ENCODE results near the gene ANO1.
"Not testable (repeated sequence)": the region's sequence is repeated elsewhere in the genome, so short reads cannot be mapped to it uniquely, and the experiment has no call there.

The ANO1 gene

DNA sequence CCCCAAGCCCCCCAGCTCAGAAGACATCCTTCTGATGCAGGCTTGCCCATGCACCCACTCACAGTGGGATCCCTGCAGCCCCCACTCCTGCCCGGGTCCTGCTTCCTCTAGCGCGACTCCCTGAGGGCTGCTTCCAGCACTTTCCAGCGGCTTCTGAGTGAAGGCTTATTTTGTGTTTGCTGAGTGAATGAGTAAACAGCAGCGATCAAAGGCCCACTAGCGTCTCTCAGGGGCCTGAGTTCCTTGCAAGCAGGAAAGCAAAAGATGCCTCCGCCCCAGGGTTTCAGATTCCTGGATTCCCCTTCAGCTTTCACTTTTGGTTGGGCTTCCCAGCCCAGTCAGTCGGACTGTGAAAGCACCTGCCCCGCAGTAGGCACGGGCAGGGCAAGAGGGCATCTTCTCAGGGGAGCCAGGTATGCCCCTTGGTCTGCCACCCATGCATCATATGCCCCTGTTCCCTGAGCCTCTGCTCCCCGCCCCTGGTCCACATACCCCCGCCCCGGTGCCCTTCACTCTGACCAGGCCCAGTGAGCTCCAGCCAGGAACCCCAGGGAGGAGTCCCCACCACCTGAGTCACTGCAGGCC, 134.2 kb downstream of the ANO1 start:
- Histone ChIP-seq H3K9me2 (replicated peaks; ENCODE audit: insufficient read depth, low read length) (no peaks in the 10 kb centered on the region), H3K9me3 (ENCODE audit: insufficient read depth, low read length) (no peaks in the 10 kb centered on the region), H3K4me2 (ENCODE audit: low read depth, low read length, poor library complexity, severe bottlenecking) (no peak overlapping the region), H3K27me3 (ENCODE audit: low read length) (no peaks in the 10 kb centered on the region), H3K36me3 (ENCODE audit: low read length) (no peaks in the 10 kb centered on the region), H4K20me1 (ENCODE audit: low read depth, low read length) (no peaks in the 10 kb centered on the region; the same call in 1 of the 2 replicates), H3K4me3 (ENCODE audit: insufficient read depth, low read length, poor library complexity, severe bottlenecking) (no peak overlapping the region), H3F3A (ENCODE audit: insufficient read depth) (no peaks in the 10 kb centered on the region; the same call in 1 of the 2 replicates), H3K79me2 (ENCODE audit: insufficient read depth, low read length) (no peaks in the 10 kb centered on the region), H3K9ac (ENCODE audit: low read length) (no peak overlapping the region), H2AFZ (ENCODE audit: low read depth, low read length, severe bottlenecking) (no peak overlapping the region), H3K27ac (ENCODE audit: low read depth, low read length) (no peak overlapping the region)
- TF ChIP-seq EZH2phosphoT487 (conservative IDR thresholded peaks at IDR 0.05; ENCODE audit: low read length): no peak
- TF ChIP-seq, protein P1, sequence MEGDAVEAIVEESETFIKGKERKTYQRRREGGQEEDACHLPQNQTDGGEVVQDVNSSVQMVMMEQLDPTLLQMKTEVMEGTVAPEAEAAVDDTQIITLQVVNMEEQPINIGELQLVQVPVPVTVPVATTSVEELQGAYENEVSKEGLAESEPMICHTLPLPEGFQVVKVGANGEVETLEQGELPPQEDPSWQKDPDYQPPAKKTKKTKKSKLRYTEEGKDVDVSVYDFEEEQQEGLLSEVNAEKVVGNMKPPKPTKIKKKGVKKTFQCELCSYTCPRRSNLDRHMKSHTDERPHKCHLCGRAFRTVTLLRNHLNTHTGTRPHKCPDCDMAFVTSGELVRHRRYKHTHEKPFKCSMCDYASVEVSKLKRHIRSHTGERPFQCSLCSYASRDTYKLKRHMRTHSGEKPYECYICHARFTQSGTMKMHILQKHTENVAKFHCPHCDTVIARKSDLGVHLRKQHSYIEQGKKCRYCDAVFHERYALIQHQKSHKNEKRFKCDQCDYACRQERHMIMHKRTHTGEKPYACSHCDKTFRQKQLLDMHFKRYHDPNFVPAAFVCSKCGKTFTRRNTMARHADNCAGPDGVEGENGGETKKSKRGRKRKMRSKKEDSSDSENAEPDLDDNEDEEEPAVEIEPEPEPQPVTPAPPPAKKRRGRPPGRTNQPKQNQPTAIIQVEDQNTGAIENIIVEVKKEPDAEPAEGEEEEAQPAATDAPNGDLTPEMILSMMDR (IDR thresholded peaks at IDR 0.05; ENCODE audit: insufficient read depth, low read length, poor library complexity, severe bottlenecking): no peak

DNA sequence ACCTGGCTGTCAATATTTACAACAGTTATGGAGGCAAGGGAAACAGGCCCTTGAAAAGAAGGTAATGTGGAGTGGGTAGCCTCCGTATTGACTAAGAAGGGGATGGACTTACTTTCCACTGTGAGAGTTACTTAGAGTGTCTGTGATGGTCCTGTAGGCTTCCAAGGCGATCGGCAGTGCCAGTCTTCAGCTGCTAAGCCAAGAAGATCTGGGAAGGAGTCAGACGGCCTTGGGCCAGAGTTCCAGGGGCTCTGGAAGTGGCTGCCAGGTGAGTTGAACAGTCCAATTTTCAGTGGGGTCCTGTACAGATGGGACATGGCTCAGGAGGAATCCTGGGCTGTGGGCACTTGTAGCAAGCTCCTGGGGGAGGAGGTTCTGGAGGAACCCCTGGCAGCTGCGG, 139.3 kb downstream of the ANO1 start:
- H3K9me2 ChIP-seq (replicated peaks; ENCODE audit: insufficient read depth, low read length); H3K9me3 ChIP-seq (ENCODE audit: insufficient read depth, low read length); H3K9ac ChIP-seq (ENCODE audit: low read length); H3K27ac ChIP-seq (ENCODE audit: low read depth, low read length); H3K27me3 ChIP-seq (ENCODE audit: low read length); H4K20me1 ChIP-seq (ENCODE audit: low read depth, low read length); H2AFZ ChIP-seq (ENCODE audit: low read depth, low read length, severe bottlenecking); H3K4me2 ChIP-seq (ENCODE audit: low read depth, low read length, poor library complexity, severe bottlenecking); H3K79me2 ChIP-seq (ENCODE audit: insufficient read depth, low read length); H3K36me3 ChIP-seq (ENCODE audit: low read length); H3K4me3 ChIP-seq (ENCODE audit: insufficient read depth, low read length, poor library complexity, severe bottlenecking); H3F3A ChIP-seq (ENCODE audit: insufficient read depth): not testable (repeated sequence)

DNA sequence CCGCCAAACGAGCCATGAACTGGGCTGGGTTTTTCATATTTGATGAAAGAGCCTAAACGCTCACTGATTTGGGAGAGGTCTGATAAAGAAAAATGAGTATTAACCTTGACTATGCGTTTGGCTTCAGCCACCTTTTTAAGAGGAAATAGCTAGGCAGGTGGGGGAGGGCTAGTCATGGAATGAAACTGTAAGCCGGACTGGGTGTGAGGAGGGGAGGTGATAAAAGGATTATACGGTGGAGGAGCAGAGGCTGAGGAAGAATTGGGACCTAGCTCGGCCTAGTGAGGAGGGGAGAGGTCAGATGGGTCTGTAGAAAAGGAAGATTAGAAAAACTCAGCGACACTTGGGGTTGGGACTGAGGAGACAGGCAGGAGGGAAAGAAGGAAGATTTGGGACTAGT, 140.0 kb downstream of the ANO1 start:
- not testable (repeated sequence) for H3K36me3 ChIP-seq (ENCODE audit: low read length); H3K79me2 ChIP-seq (ENCODE audit: insufficient read depth, low read length); H3F3A ChIP-seq (ENCODE audit: insufficient read depth); H3K9ac ChIP-seq (ENCODE audit: low read length); H3K27me3 ChIP-seq (ENCODE audit: low read length); H2AFZ ChIP-seq (ENCODE audit: low read depth, low read length, severe bottlenecking); H3K4me3 ChIP-seq (ENCODE audit: insufficient read depth, low read length, poor library complexity, severe bottlenecking); H3K9me3 ChIP-seq (ENCODE audit: insufficient read depth, low read length); H3K9me2 ChIP-seq (replicated peaks; ENCODE audit: insufficient read depth, low read length); H3K27ac ChIP-seq (ENCODE audit: low read depth, low read length); H4K20me1 ChIP-seq (ENCODE audit: low read depth, low read length); H3K4me2 ChIP-seq (ENCODE audit: low read depth, low read length, poor library complexity, severe bottlenecking)

DNA sequence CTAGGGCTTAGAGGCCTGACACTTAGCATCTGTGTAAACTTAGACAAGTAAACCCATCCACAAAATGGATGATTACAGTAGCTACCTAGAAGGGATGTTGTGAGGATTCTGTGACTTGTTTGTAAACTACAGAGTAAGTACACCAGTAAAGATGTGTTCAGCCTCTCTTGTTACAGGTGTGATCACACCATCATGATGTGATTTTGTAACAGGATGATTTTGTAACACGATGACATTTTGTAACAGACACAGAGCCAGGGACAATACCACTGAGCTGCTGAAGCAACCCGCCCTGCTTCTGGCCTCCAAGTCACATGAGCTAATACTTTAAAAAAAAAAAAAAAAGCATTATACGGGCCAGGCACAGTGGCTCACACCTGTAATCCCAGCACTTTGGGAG, 142.0 kb downstream of the ANO1 start:
- H3K36me3 ChIP-seq (ENCODE audit: low read length): no peaks in the 10 kb centered on the region
- no peaks in the 10 kb centered on the region for H3K9me3 ChIP-seq (ENCODE audit: insufficient read depth, low read length)
- no peaks in the 10 kb centered on the region for H3K79me2 ChIP-seq (ENCODE audit: insufficient read depth, low read length)
- no peaks in the 10 kb centered on the region for H3K27me3 ChIP-seq (ENCODE audit: low read length)
- H3K9ac ChIP-seq (ENCODE audit: low read length): no peak overlapping the region
- no peaks in the 10 kb centered on the region for H3K9me2 ChIP-seq (replicated peaks; ENCODE audit: insufficient read depth, low read length)
- no peak overlapping the region for H3K4me3 ChIP-seq (ENCODE audit: insufficient read depth, low read length, poor library complexity, severe bottlenecking)
- no peak overlapping the region for H3K27ac ChIP-seq (ENCODE audit: low read depth, low read length)
- no peaks in the 10 kb centered on the region for H4K20me1 ChIP-seq (ENCODE audit: low read depth, low read length)
- TF ChIP-seq EZH2phosphoT487 (conservative IDR thresholded peaks at IDR 0.05; ENCODE audit: low read length): no peak
- TF ChIP-seq, protein P1 (IDR thresholded peaks at IDR 0.05; ENCODE audit: insufficient read depth, low read length, poor library complexity, severe bottlenecking): no peak
- H3F3A ChIP-seq (ENCODE audit: insufficient read depth): no peaks in the 10 kb centered on the region
- H2AFZ ChIP-seq (ENCODE audit: low read depth, low read length, severe bottlenecking): no peak overlapping the region
- no peak overlapping the region for H3K4me2 ChIP-seq (ENCODE audit: low read depth, low read length, poor library complexity, severe bottlenecking)

Data from SU-DHL-6 (cell line).